HepG2 (cell line): ENCODE data around the gene ARL11. TPM values are rescaled to one million over a fixed set of nuclear protein-coding genes. Genes with fewer than 3 reads are reported as not detected.

Experiments used
- CHD4 ChIP-seq: fragments of 200-600 bp; sonication (generic); IDR thresholded peaks from 2 replicates; pipeline ENCODE4 v1.7.0; 2017; ENCODE audit warnings: mild to moderate bottlenecking, low read length, borderline replicate concordance
- KIAA2018 ChIP-seq: sonication (generic); formaldehyde crosslinking; IDR thresholded peaks from 2 replicates; pipeline ENCODE4 v1.5.0; 2020; ENCODE audit warnings: mild to moderate bottlenecking, missing genetic modification reagents, borderline replicate concordance
- SNAPC4 ChIP-seq: sonication (generic); formaldehyde crosslinking; IDR thresholded peaks from 2 replicates; pipeline ENCODE4 v1.4.0; 2020; ENCODE audit warnings: mild to moderate bottlenecking, missing genetic modification reagents
- SOX5 ChIP-seq: IDR thresholded peaks from 2 replicates; pipeline ENCODE4 v1.6.1; 2016; ENCODE audit warnings: borderline replicate concordance
- SRSF9 ChIP-seq: fragments of 200-400 bp; formaldehyde crosslinking; IDR thresholded peaks from 2 replicates; pipeline ENCODE4 v1.6.1; 2018; ENCODE audit warnings: borderline replicate concordance, mild to moderate bottlenecking, low read depth, low read length; ENCODE audit not compliant: insufficient read depth, poor library complexity, severe bottlenecking
- UBTF ChIP-seq: sonication (generic); formaldehyde crosslinking; IDR thresholded peaks from 2 replicates; pipeline ENCODE4 v1.4.0; 2020; ENCODE audit warnings: mild to moderate bottlenecking, missing genetic modification reagents
- XRCC5 ChIP-seq: fragments of 200-400 bp; formaldehyde crosslinking; optimal IDR thresholded peaks from 2 replicates; pipeline ENCODE3; 2017; ENCODE audit warnings: mild to moderate bottlenecking, low read length
- ZNF17 ChIP-seq: sonication (generic); formaldehyde crosslinking; IDR thresholded peaks from 2 replicates; pipeline ENCODE4 v1.5.0; 2020; ENCODE audit warnings: mild to moderate bottlenecking, missing genetic modification reagents
- ZNF484 ChIP-seq: sonication (generic); formaldehyde crosslinking; IDR thresholded peaks from 2 replicates; pipeline ENCODE4 v1.5.1; 2020; ENCODE audit warnings: mild to moderate bottlenecking, low read depth, missing genetic modification reagents, borderline replicate concordance
- ZNF746 ChIP-seq: sonication (generic); formaldehyde crosslinking; IDR thresholded peaks from 2 replicates; pipeline ENCODE4 v1.8.0; 2022; ENCODE audit warnings: mild to moderate bottlenecking, missing genetic modification reagents
- ZNF841 ChIP-seq: sonication (generic); formaldehyde crosslinking; IDR thresholded peaks from 2 replicates; pipeline ENCODE4 v1.8.1; 2023; ENCODE audit warnings: missing genetic modification reagents, borderline replicate concordance
- polyA plus RNA-seq, 8 experiments: library from polyadenylated mRNA; depleted of rRNA in 3 of 8; stranded (reverse) in 7 of 8; unstranded in 1 of 8; fragments of >200 nt; fragmentation: Illumina TruSeq in 4 of 8; extraction: Trizol in 4 of 8; gene quantifications; 2 replicates each; pipeline versions ENCODE4 v1.2.1 to v1.2.3, GENCODE V29; 2011 to 2016; ENCODE audit warnings: low read depth in 4 of 8, missing spikeins in 1 of 8, mixed read lengths in 1 of 8; ENCODE audit not compliant: insufficient read depth in 1 of 8
- total RNA-seq, 5 experiments: library from RNA; depleted of rRNA; stranded (reverse); fragments of >200 nt; fragmentation: Illumina TruSeq; extraction: Trizol; gene quantifications; 2 replicates each; pipeline ENCODE4 v1.2.3, GENCODE V29; 2016; ENCODE audit warnings: low read depth in 1 of 5

ARL11 gene
- total and polyA plus RNA-seq, 2 of the 13 experiments (the other 11 are each of a cell fraction or from before 2014, with no cell fraction given) = 0.04 to 0.22 TPM

GRCh38 chr13:49602005-49602404, 26.3 kb upstream of the ARL11 start (continued):
- TF ChIP-seq SNAPC4 (CRISPR knock-in tag) = no peak
- no peak for TF ChIP-seq SRSF9
- no peak for TF ChIP-seq ZNF17
- TF ChIP-seq CHD4 = no peak
- TF ChIP-seq SOX5 (CRISPR knock-in tag) = no peak
- no peak for TF ChIP-seq ZNF484 (CRISPR knock-in tag)
- no peak for TF ChIP-seq ZNF746 (CRISPR knock-in tag)
- TF ChIP-seq ZNF841 (CRISPR knock-in tag) = no peak
- TF ChIP-seq UBTF (CRISPR knock-in tag) = no peak
- no peak for TF ChIP-seq KIAA2018 (CRISPR knock-in tag)
- TF ChIP-seq XRCC5 = no peak
